IMR-90 (cell line): ENCODE measurements around the gene SLC2A13. TPM values are rescaled to one million over a fixed set of nuclear protein-coding genes. Genes with fewer than 3 reads are reported as not detected.

Source experiments
- ATAC-seq: fragments of 200-7000 bp; cut with Tn5 transposase; 2 replicates; pipeline ENCODE4 v1.9.1; 2020; ENCODE audit warnings: low read depth, mild to moderate bottlenecking, moderate library complexity
- BruUV-seq: library from RNA; stranded (reverse); fragments of 400-500 nt; replicated peaks from 2 replicates; lab custom pipeline; 2021; lab: Mats Ljungman, UMichigan
- CTCF ChIA-PET: fragments of 300-600 bp; formaldehyde crosslinking; extraction: SDS; loops from one replicate; lab custom pipeline; 2021; ENCODE audit warnings: antibody characterized with exemption; lab: Yijun Ruan, JAX
- POLR2A ChIA-PET: fragments of 300-600 bp; sonication (Branson Sonifier 250); formaldehyde crosslinking; loops from one replicate; lab custom pipeline; 2022; ENCODE audit warnings: antibody characterized with exemption; ENCODE audit not compliant: unreplicated experiment; lab: Charles Lee
- DNase-seq: peaks from one replicate; pipeline ENCODE4 v3.0.0; 2013
- H2AFZ ChIP-seq: replicated peaks from 2 replicates; pipeline ENCODE3; 2013; ENCODE audit warnings: low read length, mild to moderate bottlenecking; ENCODE audit not compliant: poor library complexity
- H2AK5ac ChIP-seq: 2 replicates; pipeline ENCODE4 v1.6.1; 2013; ENCODE audit warnings: low read depth, low read length, inconsistent platforms
- H2AK9ac ChIP-seq: replicated peaks from 2 replicates; pipeline ENCODE3; 2013; ENCODE audit warnings: mild to moderate bottlenecking, low read depth, low read length, moderate library complexity; ENCODE audit not compliant: poor library complexity
- H2BK120ac ChIP-seq: 2 replicates; pipeline ENCODE4 v1.6.1; 2013; ENCODE audit warnings: low read depth, low read length, inconsistent platforms
- H2BK15ac ChIP-seq: 3 replicates; pipeline ENCODE4 v1.6.1; 2013; ENCODE audit warnings: low read depth, low read length, inconsistent platforms
- H2BK20ac ChIP-seq: 2 replicates; pipeline ENCODE4 v1.6.1; 2013; ENCODE audit warnings: low read depth, mild to moderate bottlenecking, inconsistent platforms, low read length, moderate library complexity
- H2BK5ac ChIP-seq: 2 replicates; pipeline ENCODE4 v1.6.1; 2013; ENCODE audit warnings: mild to moderate bottlenecking, low read depth, low read length, inconsistent platforms; ENCODE audit not compliant: poor library complexity, severe bottlenecking
- H3K14ac ChIP-seq: replicated peaks from 2 replicates; pipeline ENCODE4 v1.6.1; 2013; ENCODE audit warnings: low read depth, low read length, inconsistent platforms
- H3K18ac ChIP-seq: 2 replicates; pipeline ENCODE4 v1.6.1; 2013; ENCODE audit warnings: low read depth, low read length, control low read depth
- H3K23ac ChIP-seq: 2 replicates; pipeline ENCODE4 v1.6.1; 2013; ENCODE audit warnings: low read depth, low read length, inconsistent platforms
- H3K27ac ChIP-seq: 2 replicates; pipeline ENCODE4 v1.5.1; 2013; ENCODE audit warnings: mild to moderate bottlenecking, control low read depth, low read length; ENCODE audit not compliant: insufficient read depth
- H3K27me3 ChIP-seq: 2 replicates; pipeline ENCODE4 v1.6.1; 2013; ENCODE audit warnings: low read length; ENCODE audit not compliant: control insufficient read depth, insufficient read depth
- H3K36me3 ChIP-seq: 2 replicates; pipeline ENCODE4 v1.6.1; 2013; ENCODE audit warnings: low read length, mixed read lengths; ENCODE audit not compliant: control insufficient read depth, insufficient read depth
- H3K4ac ChIP-seq: 2 replicates; pipeline ENCODE4 v1.6.1; 2013; ENCODE audit warnings: low read depth, low read length, inconsistent platforms
- H3K4me1 ChIP-seq: 2 replicates; pipeline ENCODE4 v1.6.1; 2013; ENCODE audit warnings: low read length, mixed read lengths; ENCODE audit not compliant: control insufficient read depth, insufficient read depth
- H3K4me2 ChIP-seq: 2 replicates; pipeline ENCODE4 v1.6.1; 2013; ENCODE audit warnings: low read depth, mild to moderate bottlenecking, control low read depth, low read length, moderate library complexity
- H3K4me3 ChIP-seq: 2 replicates; pipeline ENCODE4 v1.5.1; 2013; ENCODE audit warnings: low read depth, mild to moderate bottlenecking, control low read depth, low read length, moderate library complexity; ENCODE audit not compliant: insufficient read depth
- H3K56ac ChIP-seq: 2 replicates; pipeline ENCODE4 v1.6.1; 2013; ENCODE audit warnings: low read length, inconsistent platforms; ENCODE audit not compliant: insufficient read depth; ENCODE audit errors: extremely low read depth
- H3K79me1 ChIP-seq, 2 experiments: 2 replicates each; pipeline ENCODE4 v1.6.1; 2013; ENCODE audit warnings: low read length in 2 of 2, inconsistent platforms in 1 of 2, low read depth in 1 of 2
- H3K9ac ChIP-seq: 2 replicates; pipeline ENCODE4 v1.6.1; 2013; ENCODE audit warnings: low read depth, low read length, control low read depth
- H3K9me1 ChIP-seq: 2 replicates; pipeline ENCODE4 v1.6.1; 2013; ENCODE audit warnings: low read length, inconsistent platforms; ENCODE audit not compliant: insufficient read depth
- H3K9me3 ChIP-seq: 2 replicates; pipeline ENCODE4 v1.6.1; 2013; ENCODE audit warnings: low read length; ENCODE audit not compliant: control insufficient read depth, insufficient read depth
- H4K20me1 ChIP-seq: 2 replicates; pipeline ENCODE4 v1.6.1; 2013; ENCODE audit warnings: low read length, inconsistent platforms; ENCODE audit not compliant: insufficient read depth
- H4K5ac ChIP-seq: 2 replicates; pipeline ENCODE4 v1.6.1; 2013; ENCODE audit warnings: mild to moderate bottlenecking, low read depth, low read length, control low read depth
- H4K8ac ChIP-seq, 2 experiments: 2 replicates each; pipeline ENCODE4 v1.6.1; 2013; ENCODE audit warnings: low read depth in 2 of 2, low read length in 2 of 2, control low read depth in 1 of 2, inconsistent platforms in 1 of 2
- H4K91ac ChIP-seq: 2 replicates; pipeline ENCODE4 v1.6.1; 2013; ENCODE audit warnings: low read depth, low read length, inconsistent platforms; ENCODE audit not compliant: insufficient read depth
- BHLHE40 ChIP-seq: fragments of 150-350 bp; IDR thresholded peaks from 2 replicates; pipeline ENCODE4 v1.6.1; 2016; ENCODE audit warnings: mild to moderate bottlenecking, low read depth, low read length
- CEBPB ChIP-seq: IDR thresholded peaks from 2 replicates; pipeline ENCODE4 v1.6.1; 2012; ENCODE audit warnings: low read depth, low read length, improper control_type of control experiment
- CHD1 ChIP-seq: IDR thresholded peaks from 2 replicates; pipeline ENCODE4 v1.6.1; 2012; ENCODE audit warnings: low read depth, low read length, improper control_type of control experiment
- CTCF ChIP-seq: conservative IDR thresholded peaks from 2 replicates; pipeline ENCODE4 v1.5.1; 2012; ENCODE audit warnings: mild to moderate bottlenecking, low read depth, low read length, improper control_type of control experiment
- FOS ChIP-seq: fragments of 150-350 bp; IDR thresholded peaks from 2 replicates; pipeline ENCODE4 v1.6.1; 2016; ENCODE audit warnings: low read depth, low read length
- MAFK ChIP-seq: IDR thresholded peaks from 2 replicates; pipeline ENCODE4 v1.6.1; 2012; ENCODE audit warnings: low read depth, low read length, improper control_type of control experiment
- MAZ ChIP-seq: IDR thresholded peaks from 2 replicates; pipeline ENCODE4 v1.6.1; 2012; ENCODE audit warnings: low read depth, mild to moderate bottlenecking, low read length, improper control_type of control experiment, moderate library complexity, borderline replicate concordance
- MXI1 ChIP-seq: IDR thresholded peaks from 2 replicates; pipeline ENCODE4 v1.6.1; 2012; ENCODE audit warnings: low read depth, mild to moderate bottlenecking, low read length, moderate library complexity, borderline replicate concordance
- NFE2L2 ChIP-seq: fragments of 150-350 bp; IDR thresholded peaks from 2 replicates; pipeline ENCODE4 v1.6.1; 2016; ENCODE audit warnings: low read depth, mild to moderate bottlenecking, low read length
- POLR2A ChIP-seq: IDR thresholded peaks from 2 replicates; pipeline ENCODE4 v1.6.1; 2012; ENCODE audit warnings: mild to moderate bottlenecking, low read depth, low read length
- RAD21 ChIP-seq: IDR thresholded peaks from 2 replicates; pipeline ENCODE4 v1.6.1; 2012; ENCODE audit warnings: low read length, improper control_type of control experiment
- RCOR1 ChIP-seq: IDR thresholded peaks from 2 replicates; pipeline ENCODE4 v1.6.1; 2012; ENCODE audit warnings: mild to moderate bottlenecking, low read length, improper control_type of control experiment; ENCODE audit not compliant: insufficient replicate concordance
- RFX5 ChIP-seq: IDR thresholded peaks from 2 replicates; pipeline ENCODE4 v1.8.0; 2012; ENCODE audit warnings: low read depth, mild to moderate bottlenecking, low read length, moderate library complexity
- SMC3 ChIP-seq: fragments of 150-350 bp; IDR thresholded peaks from 2 replicates; pipeline ENCODE4 v1.6.1; 2016; ENCODE audit warnings: low read depth, mild to moderate bottlenecking, antibody characterized with exemption, low read length, moderate library complexity
- whole genome bisulfite sequencing, 2 experiments: methylation state at CpG; one replicate each; pipeline versions ENCODE4 v1.1.5 to v1.1.7; 2013; ENCODE audit warnings: missing lambda C conversion rate in 2 of 2; ENCODE audit not compliant: insufficient read length in 1 of 2; ENCODE audit errors: extremely low coverage in 2 of 2; 5-methylcytosine and 5-hydroxymethylcytosine counted together
- dilution Hi-C: fragments of 300-500 bp; cut with HindIII; formaldehyde crosslinking; loops from one replicate; pipeline ENCODE4 v1.14.3; 2018; ENCODE audit warnings: low sequenced_read_pairs; ENCODE audit not compliant: unreplicated experiment
- in situ Hi-C: fragments of 300-500 bp; cut with MboI; formaldehyde crosslinking; loops from 3 replicates; pipeline ENCODE4 v1.14.3; 2019; ENCODE audit warnings: low sequenced_read_pairs, inconsistent platforms, mixed read lengths
- intact Hi-C: fragments of 100-400 bp; cut with micrococcal nuclease; formaldehyde crosslinking; loops from 2 replicates; pipeline ENCODE4 v1.10.0; 2022
- polyA plus RNA-seq, 3 experiments: library from polyadenylated mRNA; depleted of rRNA; stranded (reverse); fragments of >200 nt; gene quantifications; 2 replicates each; pipeline ENCODE4 v1.2.3, GENCODE V29; 2012; ENCODE audit warnings: low replicate concordance in 1 of 3
- total RNA-seq: library from RNA; depleted of rRNA; stranded (reverse); fragments of >200 nt; gene quantifications from 2 replicates; pipeline ENCODE4 v1.2.3, GENCODE V29; 2012
- TF ChIP-seq, protein P1 (sequence below): fragments of 150-350 bp; IDR thresholded peaks from 2 replicates; pipeline ENCODE4 v1.6.1; 2016; ENCODE audit warnings: low read depth, mild to moderate bottlenecking, low read length, moderate library complexity, borderline replicate concordance
- TF ChIP-seq, protein P2 (sequence below): fragments of 150-350 bp; IDR thresholded peaks from 2 replicates; pipeline ENCODE4 v1.6.1; 2017; ENCODE audit warnings: mild to moderate bottlenecking, antibody characterized with exemption, low read length, low read depth

SLC2A13 gene
- total and polyA plus RNA-seq, 2 of the 4 experiments (the other 2 are of a cell fraction): 1.5 to 3.9 TPM

GRCh38 chr12:39931231-39931630 lies 174.7 kb downstream of the SLC2A13 start:
- CTCF ChIA-PET: no interaction called here
- H3K9ac ChIP-seq: no peak overlapping the region
- TF ChIP-seq SMC3 (no peak), NFE2L2 (no peak), CEBPB (no peak), FOS (no peak), POLR2A (no peak), MXI1 (no peak), MAZ (no peak), RFX5 (no peak), CHD1 (no peak), BHLHE40 (no peak), CTCF (no peak), MAFK (no peak), RAD21 (no peak), RCOR1 (no peak)
- TF ChIP-seq, protein P1, sequence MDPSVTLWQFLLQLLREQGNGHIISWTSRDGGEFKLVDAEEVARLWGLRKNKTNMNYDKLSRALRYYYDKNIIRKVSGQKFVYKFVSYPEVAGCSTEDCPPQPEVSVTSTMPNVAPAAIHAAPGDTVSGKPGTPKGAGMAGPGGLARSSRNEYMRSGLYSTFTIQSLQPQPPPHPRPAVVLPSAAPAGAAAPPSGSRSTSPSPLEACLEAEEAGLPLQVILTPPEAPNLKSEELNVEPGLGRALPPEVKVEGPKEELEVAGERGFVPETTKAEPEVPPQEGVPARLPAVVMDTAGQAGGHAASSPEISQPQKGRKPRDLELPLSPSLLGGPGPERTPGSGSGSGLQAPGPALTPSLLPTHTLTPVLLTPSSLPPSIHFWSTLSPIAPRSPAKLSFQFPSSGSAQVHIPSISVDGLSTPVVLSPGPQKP: no peak
- TF ChIP-seq, protein P2, sequence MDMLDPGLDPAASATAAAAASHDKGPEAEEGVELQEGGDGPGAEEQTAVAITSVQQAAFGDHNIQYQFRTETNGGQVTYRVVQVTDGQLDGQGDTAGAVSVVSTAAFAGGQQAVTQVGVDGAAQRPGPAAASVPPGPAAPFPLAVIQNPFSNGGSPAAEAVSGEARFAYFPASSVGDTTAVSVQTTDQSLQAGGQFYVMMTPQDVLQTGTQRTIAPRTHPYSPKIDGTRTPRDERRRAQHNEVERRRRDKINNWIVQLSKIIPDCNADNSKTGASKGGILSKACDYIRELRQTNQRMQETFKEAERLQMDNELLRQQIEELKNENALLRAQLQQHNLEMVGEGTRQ: no peak

More at GRCh38 chr12:39931231-39931630, 174.7 kb downstream of the SLC2A13 start:
- Histone ChIP-seq H3K18ac (no peak overlapping the region), H2AK5ac (no peak overlapping the region), H3K4ac (no peak overlapping the region), H4K20me1 (no peaks in the 10 kb centered on the region), H3K79me1 (no peaks in the 10 kb centered on the region), H2BK20ac (no peak overlapping the region), H3K14ac (no peak overlapping the region), H3K36me3 (no peaks in the 10 kb centered on the region), H3K27me3 (no peaks in the 10 kb centered on the region), H3K23ac (no peak overlapping the region), H3K27ac (no peak overlapping the region), H2BK15ac (no peak overlapping the region), H2AFZ (no peak overlapping the region), H4K91ac (no peak overlapping the region), H3K9me3 (no peaks in the 10 kb centered on the region), H2BK5ac (no peak overlapping the region), H4K5ac (no peak overlapping the region), H3K4me3 (no peak overlapping the region), H3K4me2 (no peak overlapping the region), H3K4me1 (no peaks in the 10 kb centered on the region), H3K56ac (no peak overlapping the region), H4K8ac (no peak overlapping the region), H2BK120ac (no peak overlapping the region), H3K9me1 (no peaks in the 10 kb centered on the region), H2AK9ac (no peak overlapping the region)
- POLR2A ChIA-PET: no interaction called here
- no peak for ATAC-seq
- DNase-seq: no peak
- dilution Hi-C loops (no loop called here), in situ Hi-C loops (no loop called here), intact Hi-C loops (no loop called here)
- WGBS, 2 experiments: no CpG with 5 or more reads among the region's 4 CpGs
- no TSS peak for BruUV-seq
